Measurements from ENCODE around the gene NDUFB7.
A peak's percentile ranks its signal among the peaks of the same experiment; 100 is the strongest.

NDUFB7 gene

DNA sequence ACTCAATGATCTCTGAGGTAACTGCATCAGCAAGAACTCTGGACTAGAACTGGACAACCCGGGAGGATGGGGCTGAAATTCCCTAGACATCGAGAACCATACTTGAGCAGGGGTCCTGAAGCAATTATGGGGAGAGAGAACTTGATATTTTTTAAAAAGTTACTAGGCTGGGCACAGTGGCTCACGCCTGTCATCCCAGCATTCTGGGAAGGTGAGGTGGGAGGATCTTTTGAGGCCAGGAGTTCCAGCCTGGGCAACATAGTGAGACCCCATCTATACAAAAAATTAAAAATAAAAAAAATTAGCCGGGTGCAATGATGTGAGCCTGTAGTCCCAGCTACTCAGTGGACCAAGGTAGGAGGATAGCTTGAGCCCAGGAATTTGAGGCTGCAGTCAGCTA, 51.3 kb downstream of the NDUFB7 start:
- TF ChIP-seq FOXP2 (optimal IDR thresholded peaks at IDR 0.05; ENCODE audit: borderline replicate concordance, extremely low read depth, extremely low read length, insufficient read depth) (no peak), SIN3A (IDR thresholded peaks at IDR 0.05; ENCODE audit: borderline replicate concordance, insufficient read depth, low read length) (no peak), POLR2AphosphoS5 (IDR thresholded peaks at IDR 0.05; ENCODE audit: low read depth, low read length) (no peak), TAF1 (IDR thresholded peaks at IDR 0.05; ENCODE audit: borderline replicate concordance, insufficient read depth, low read length) (no peak)
- TF ChIP-seq, protein P1, sequence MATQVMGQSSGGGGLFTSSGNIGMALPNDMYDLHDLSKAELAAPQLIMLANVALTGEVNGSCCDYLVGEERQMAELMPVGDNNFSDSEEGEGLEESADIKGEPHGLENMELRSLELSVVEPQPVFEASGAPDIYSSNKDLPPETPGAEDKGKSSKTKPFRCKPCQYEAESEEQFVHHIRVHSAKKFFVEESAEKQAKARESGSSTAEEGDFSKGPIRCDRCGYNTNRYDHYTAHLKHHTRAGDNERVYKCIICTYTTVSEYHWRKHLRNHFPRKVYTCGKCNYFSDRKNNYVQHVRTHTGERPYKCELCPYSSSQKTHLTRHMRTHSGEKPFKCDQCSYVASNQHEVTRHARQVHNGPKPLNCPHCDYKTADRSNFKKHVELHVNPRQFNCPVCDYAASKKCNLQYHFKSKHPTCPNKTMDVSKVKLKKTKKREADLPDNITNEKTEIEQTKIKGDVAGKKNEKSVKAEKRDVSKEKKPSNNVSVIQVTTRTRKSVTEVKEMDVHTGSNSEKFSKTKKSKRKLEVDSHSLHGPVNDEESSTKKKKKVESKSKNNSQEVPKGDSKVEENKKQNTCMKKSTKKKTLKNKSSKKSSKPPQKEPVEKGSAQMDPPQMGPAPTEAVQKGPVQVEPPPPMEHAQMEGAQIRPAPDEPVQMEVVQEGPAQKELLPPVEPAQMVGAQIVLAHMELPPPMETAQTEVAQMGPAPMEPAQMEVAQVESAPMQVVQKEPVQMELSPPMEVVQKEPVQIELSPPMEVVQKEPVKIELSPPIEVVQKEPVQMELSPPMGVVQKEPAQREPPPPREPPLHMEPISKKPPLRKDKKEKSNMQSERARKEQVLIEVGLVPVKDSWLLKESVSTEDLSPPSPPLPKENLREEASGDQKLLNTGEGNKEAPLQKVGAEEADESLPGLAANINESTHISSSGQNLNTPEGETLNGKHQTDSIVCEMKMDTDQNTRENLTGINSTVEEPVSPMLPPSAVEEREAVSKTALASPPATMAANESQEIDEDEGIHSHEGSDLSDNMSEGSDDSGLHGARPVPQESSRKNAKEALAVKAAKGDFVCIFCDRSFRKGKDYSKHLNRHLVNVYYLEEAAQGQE (IDR thresholded peaks at IDR 0.05; ENCODE audit: insufficient read depth in 1 of 2, low read depth in 2 of 2, low read length in 2 of 2) = no peak

DNA sequence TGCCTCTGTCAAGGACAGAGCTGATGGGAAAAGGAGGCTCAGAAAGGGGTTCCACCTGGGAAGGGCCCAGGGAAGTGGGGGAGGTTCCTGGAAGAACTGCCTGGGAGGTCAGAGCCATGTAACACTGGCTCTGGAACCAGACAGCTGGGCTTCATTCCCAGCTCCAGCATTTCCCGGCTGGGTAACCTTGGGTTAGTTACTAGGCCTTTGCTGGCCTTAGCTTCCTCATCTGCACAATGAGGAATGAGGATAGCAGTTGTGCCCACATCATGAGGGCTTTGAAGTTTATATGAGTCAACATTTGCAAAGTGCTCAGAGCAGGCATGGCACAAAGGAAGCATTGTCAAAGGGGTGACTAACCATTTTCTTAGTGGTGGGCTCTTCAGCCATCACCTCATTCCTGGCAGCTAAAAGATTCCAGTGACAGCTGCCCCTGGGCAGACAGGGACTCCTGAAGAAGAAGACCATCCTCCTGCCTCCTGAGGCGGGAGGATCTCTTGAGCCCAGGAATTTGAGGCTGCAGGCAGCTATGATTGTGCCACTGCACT, 51.9 kb downstream of the NDUFB7 start:
- no peak for TF ChIP-seq POLR2AphosphoS5 (IDR thresholded peaks at IDR 0.05; ENCODE audit: low read depth, low read length)
- TF ChIP-seq, protein P1 (IDR thresholded peaks at IDR 0.05; ENCODE audit: insufficient read depth in 1 of 2, low read depth in 2 of 2, low read length in 2 of 2) = no peak
- no peak for TF ChIP-seq FOXP2 (optimal IDR thresholded peaks at IDR 0.05; ENCODE audit: borderline replicate concordance, extremely low read depth, extremely low read length, insufficient read depth)
- TF ChIP-seq TAF1 (IDR thresholded peaks at IDR 0.05; ENCODE audit: borderline replicate concordance, insufficient read depth, low read length) = no peak
- no peak for TF ChIP-seq SIN3A (IDR thresholded peaks at IDR 0.05; ENCODE audit: borderline replicate concordance, insufficient read depth, low read length)

GRCh38 chr19:14519245-14519859, 52.5 kb downstream of the NDUFB7 start:
- TF ChIP-seq FOXP2 (optimal IDR thresholded peaks at IDR 0.05; ENCODE audit: borderline replicate concordance, extremely low read depth, extremely low read length, insufficient read depth) (no peak), SIN3A (IDR thresholded peaks at IDR 0.05; ENCODE audit: borderline replicate concordance, insufficient read depth, low read length) (no peak), POLR2AphosphoS5 (IDR thresholded peaks at IDR 0.05; ENCODE audit: low read depth, low read length) (no peak), TAF1 (IDR thresholded peaks at IDR 0.05; ENCODE audit: borderline replicate concordance, insufficient read depth, low read length) (no peak)
- TF ChIP-seq, protein P1 (IDR thresholded peaks at IDR 0.05; ENCODE audit: insufficient read depth in 1 of 2, low read depth in 2 of 2, low read length in 2 of 2) = no peak

GRCh38 chr19:14517840-14518505, 53.9 kb downstream of the NDUFB7 start, which contains the start of gene DNAJB1:
TSS of gene DNAJB1 (minus strand) at chr19:14518397. CDS start at chr19:14518349, 48 bp downstream.
- peak; percentile 59; the same call in 1 of the 2 replicates for TF ChIP-seq TAF1 (IDR thresholded peaks at IDR 0.05; ENCODE audit: borderline replicate concordance, insufficient read depth, low read length)
- TF ChIP-seq, protein P1 (IDR thresholded peaks at IDR 0.05; ENCODE audit: insufficient read depth in 1 of 2, low read depth in 2 of 2, low read length in 2 of 2) = no peak; a peak in 1 of 4 replicates
- TF ChIP-seq POLR2AphosphoS5 (IDR thresholded peaks at IDR 0.05; ENCODE audit: low read depth, low read length) = peak; percentile 95
- peak; percentile 90; the same call in 1 of the 2 replicates for TF ChIP-seq SIN3A (IDR thresholded peaks at IDR 0.05; ENCODE audit: borderline replicate concordance, insufficient read depth, low read length)

All from PFSK-1 (cell line).